NCI-H2029 (cell line): ENCODE data around the gene ATRNL1.

Source experiments
- DNase-seq: peaks from one replicate; lab custom pipeline; 2025; lab: John Stamatoyannopoulos, UW

Gene ATRNL1

DNA sequence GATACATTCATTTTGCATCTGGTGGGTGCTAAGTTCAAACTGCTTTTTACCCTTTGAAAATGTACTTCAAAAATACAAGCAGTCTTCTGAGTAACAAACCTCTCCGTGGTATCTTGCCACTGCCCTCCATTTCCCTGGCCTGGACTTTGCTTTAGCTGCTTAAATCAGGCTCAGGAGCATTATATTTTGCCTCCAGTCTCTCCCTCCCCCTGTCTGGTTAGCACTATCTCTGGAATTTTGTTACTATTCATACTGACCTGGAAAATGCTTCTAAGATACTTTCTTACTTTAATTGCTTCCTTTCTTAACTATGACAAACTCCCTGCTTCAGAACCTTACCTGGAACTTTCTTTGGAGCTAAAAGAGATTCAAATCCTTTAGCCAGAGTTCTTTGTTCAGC, 810.0 kb downstream of the ATRNL1 start:
- no peak for DNase-seq

DNA sequence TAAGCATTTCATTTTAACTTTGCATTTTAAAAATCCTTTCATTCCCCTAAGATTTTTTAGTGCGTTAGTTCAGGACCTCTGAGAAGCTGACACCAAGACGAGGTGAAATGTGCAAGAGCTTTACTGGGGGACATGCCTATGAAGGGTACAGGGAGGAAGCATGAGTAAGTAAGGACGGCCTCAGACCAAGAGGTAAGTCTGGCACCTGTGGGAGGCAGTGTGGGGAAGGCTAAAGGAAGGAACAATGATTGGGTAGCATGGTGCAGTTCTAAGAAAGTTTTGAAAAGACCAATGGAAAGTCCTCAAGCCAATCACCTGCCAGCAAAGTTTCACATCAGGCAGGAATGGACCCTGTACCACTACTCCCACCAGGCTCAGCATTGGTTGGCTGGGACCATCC, 810.7 kb downstream of the ATRNL1 start:
- no peak for DNase-seq

DNA sequence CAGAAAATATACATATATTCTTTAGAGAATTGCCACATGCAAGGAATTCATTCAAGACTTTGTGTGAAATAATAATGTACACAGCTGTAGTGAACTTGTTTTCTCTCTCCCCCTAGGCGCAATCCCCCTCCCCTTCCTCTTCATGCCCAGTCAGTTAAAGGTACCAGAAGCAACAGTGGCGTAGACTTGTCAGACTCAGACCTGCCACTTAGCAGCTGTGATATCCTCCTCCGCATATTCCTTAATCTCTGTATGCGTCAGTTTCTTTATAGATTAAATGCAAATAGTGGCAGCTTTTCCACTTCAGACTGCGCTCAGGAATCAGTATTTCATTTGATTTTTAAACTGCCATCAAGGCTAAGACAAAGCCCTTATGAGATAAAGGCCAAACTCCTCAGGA, 815.9 kb downstream of the ATRNL1 start:
- no peak for DNase-seq

DNA sequence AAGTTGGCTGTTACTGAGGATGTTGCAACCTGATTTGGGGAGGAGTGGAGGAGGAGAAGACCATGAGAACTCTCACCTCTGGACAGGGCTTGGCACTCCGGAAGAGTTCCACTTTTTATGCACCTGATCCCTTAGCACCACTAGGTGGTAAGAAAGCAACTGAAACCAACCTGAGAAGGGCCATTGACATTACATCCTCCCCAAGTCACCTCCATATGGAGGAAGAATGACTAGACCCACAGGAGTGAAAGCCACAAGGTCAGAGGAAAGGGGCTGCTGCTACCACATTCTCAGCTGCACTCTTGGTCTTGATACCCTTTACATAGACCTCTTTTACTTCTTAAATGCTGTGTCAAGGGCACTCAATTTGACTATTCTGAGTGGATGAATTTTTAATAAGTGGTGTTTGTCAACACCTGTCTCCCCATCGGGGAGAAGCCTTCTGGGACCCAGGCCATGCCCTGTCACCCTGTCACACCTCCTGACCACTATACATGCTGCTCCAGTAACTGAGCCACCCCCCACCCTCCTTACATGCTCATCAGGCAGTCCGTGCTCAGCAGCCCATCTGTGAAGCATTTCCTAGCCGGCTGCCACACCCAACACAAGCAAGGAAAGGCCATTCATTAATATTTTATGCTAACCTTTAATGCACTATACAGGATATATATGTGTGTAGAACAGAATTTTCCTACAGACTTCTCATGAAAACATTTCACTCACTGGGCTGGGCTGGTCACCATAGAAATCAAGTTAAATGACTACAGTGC, 817.0 kb downstream of the ATRNL1 start:
- DNase-seq: no peak

DNA sequence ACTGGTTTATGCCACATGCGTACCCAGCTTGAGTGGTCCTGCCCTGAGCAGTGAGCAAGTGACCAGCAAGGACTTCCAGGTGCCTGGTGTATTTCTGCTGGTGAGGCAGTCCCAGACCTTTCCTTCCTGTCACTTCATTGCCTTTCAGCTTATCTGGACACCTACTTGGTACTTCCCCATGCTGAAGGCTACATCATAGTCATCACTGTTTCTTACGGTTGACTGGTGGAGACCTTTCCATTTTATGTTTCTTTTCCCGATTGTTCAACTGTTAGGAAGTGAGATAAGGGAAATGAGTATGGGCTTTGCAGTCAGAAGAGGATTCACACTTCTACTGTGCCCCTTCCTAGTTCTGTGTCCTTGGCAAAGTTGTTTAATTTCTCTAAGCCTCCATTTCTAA, 821.3 kb downstream of the ATRNL1 start:
- no peak for DNase-seq

DNA sequence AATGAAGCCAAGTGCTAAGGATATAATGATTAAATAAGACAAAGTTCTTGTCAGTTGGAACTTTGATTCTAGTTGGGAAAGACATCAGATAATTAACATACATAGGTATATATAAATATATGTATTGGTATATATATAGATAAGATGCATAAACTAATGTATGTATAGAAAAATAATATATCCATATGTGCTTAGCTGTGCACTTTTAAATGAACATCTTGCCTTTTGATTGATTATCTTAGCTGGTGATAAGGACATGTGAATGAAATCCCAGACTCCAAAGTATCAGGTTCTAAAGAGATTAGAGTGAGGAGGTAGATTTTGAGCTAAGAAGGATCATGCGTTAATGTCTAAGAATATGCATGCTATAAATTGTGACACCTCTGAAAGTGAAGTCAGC, 822.3 kb downstream of the ATRNL1 start:
- DNase-seq: no peak

DNA sequence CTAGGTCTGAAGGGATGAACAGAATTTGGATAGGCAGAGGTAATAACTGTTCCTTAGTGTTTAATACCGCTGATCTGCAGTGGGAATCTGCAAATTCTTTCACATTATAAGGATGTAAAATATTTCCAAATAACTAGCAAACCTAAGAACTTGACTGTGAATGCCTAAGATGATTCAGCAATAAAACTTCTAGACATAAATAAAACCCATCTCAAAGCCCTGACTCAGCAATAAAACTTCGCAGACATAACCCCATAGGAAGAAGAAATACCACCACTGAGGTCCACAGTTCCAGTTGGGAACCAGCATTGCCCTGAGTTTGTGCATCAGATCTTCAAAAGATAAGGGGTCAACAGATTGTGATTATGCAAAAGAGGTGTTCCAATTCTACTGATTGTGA, 825.6 kb downstream of the ATRNL1 start:
- no peak for DNase-seq

DNA sequence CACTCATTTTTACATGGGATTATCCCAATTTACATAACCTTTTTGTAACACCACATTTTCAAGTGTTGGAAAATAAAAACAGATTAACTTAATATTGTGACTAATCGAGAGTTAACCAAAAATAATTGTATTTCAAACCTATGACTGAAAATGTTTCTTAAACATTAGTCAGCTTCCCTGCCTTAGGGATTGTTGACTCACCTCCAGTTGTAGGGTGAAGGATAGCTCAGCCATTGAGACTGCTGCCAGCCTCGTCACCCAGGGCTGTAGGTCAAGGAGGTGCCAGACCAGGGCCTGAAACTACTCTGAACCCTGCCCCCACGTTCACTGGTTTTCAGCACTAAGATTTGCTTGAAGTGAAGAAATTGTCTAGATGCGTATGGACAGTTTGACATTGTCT, 828.6 kb downstream of the ATRNL1 start:
- no peak for DNase-seq

DNA sequence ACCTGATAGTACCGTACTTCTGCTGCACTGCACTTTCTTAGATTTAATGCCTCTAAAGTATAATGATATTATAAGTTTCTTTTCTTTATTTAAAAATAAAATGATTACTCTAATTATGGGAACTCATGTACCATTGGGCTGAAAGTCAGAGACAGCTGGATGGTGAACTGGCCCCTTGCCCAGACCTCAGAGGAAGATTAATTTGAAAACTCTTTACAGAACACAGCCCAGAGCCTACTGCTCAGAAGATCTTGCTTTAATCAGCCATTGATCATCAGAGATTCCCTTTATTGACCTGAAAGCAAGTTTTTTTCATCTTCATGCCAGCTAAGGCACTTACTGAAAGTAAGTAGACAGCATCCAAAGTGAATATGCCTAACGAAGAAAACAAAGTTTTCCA, 838.1 kb downstream of the ATRNL1 start:
- DNase-seq: no peak

DNA sequence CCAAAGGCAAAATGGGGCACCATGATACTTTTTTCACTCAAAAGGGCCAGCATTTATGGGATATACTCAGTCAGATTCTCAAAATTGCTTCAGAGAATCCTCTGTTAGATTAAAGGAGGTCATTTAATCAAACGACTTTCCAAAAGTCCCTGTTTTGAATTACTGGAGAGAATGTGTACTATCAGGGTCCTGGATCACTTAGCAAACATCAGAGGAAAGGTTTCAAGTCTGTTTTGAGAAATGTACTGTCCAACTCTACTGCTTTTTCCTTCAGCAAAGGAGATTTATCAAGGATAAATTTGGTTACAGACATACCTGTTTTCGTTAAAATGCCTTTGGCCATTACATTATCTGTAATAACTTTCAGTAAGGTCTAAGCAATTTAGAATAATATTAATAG, 838.9 kb downstream of the ATRNL1 start:
- no peak for DNase-seq

DNA sequence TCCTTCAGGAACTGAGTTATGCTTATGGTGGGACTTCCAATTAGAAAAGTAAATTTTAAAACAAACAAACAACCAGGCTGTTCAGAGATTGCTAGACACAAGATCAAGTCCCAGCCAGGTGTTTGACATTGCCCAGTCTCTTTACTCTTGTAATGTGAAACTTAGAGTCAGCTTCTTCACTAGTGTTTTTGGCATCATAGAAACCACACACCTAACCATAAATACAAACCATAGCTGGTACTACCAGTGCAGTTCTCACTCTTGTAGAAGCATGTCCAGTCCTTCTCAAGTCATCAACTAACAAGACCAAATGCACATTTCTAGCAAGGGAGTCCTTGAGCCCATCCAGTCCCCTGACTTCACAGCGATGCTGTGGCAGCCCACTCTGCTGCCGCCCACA, 839.9 kb downstream of the ATRNL1 start:
- no peak for DNase-seq

DNA sequence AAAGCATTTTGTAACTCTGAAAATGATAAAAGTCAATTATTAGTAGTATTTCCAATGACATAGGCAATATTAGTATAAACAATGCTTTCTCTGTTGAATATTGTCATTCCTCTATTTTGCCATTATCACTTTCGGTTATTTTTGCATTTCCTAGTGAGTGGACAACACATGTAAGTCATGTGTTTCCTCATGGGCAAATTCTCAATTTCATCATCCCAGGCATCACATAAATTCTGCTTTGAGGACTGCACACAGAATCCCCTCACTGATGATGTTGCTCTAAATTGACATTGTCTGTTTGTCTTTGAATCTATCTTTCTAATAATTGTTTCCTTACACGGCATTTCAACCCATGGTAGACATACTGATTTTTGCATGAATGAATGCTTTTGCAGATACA, 842.6 kb downstream of the ATRNL1 start:
- no peak for DNase-seq

DNA sequence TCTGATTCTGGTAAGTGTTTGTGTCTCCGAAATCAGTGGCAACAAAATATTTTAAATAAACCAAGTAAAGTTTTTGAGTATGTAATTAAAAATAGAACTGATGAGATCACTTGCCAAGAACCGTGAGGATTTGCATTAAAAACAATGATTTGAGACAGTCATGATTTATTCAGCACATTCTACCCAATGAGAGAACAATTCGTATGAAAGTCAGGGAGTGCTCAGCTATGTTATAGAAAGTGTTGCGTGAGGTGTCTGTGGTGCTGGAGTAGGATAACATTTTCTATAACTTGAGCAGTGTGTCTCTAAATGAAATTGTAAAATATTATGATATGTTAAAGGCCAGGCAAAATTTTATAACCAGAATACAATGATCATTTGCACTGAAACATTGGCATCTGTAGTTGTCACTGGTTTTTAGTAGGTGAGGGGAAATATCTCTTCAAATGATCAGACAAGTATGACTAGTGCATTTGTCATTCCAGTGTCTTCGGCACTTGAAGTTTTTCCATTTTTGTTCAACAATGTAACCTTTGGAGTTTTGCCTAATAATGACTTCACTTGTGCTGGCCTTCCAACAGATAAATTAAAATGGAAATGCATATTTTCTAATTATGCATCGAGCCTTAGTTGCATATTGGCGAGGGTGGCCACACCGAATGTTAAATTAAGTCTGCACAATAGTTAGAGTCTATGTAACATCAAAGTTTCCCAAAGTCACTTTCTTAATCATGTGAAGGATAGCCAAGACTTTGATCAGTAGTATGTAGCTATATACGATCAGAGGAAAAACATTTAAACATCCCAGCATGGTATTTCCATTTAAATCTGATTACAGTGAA, 844.0 kb downstream of the ATRNL1 start:
- no peak for DNase-seq

DNA sequence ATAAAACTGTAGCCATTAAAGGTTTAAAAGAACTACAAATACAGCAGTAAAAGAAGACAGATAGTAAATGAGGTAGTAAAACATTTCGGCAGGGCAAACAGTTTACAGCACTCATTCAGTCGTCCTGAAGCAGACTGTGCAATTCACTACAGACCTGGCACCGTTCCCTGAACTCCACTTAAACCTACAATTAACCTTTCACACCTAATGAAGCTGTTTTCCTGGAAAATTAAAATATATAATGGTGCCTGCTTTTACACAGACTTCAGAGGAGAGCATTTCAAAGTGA, 844.5 kb downstream of the ATRNL1 start:
- DNase-seq: no peak

DNA sequence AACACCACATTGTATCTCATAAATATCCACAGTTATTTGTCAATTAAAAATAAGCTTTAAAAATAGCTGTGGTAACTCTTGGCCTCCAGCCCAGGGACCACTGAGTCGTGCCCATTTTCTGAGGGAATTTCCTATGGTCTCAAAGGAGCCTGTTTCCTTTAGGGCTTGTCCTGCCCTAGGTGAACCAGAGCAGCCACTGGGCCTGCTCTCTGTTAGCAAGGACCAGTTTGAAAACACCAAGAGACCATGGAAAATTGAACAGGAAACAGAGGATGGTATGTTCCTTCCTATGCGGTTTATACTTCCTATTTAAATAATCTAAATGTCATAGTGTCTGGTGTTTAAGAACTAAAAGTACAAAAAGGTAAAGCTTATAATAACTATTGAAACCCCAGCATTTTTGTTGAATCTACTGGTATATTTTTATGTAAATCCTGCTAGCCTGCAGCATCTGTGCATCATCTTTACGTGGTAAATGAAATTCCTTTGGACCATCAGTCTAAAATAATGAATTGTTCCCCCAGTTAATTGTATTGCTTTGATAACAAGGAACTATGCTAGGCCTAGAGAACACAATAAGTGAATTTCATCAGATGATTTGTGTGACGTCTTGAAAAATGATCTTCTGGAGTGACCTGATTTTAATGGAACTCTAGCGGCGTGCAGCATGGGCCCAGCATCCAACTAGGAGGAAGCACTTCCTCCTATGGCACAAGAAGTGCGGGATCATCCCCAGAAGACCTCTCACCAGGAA, 846.1 kb downstream of the ATRNL1 start:
- no peak for DNase-seq

DNA sequence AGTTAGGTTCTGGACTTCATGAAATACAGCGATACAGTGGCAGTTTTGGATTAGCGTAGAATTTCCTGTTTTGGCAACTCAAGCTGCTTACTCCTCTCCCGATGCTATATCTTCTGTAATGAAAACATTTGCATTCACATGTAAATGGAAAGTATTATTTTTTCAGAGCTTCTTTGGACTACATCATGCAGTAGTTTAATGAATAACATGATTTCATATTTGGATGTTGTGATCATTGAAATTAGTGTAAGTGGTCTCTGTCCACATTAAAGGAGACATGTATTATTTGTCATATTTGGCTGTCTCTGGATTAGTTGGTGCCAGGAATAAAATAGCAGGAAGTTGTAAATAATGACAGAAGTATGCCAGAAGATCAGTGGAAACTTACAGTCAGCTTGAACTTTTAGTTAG, 848.2 kb downstream of the ATRNL1 start:
- no peak for DNase-seq

DNA sequence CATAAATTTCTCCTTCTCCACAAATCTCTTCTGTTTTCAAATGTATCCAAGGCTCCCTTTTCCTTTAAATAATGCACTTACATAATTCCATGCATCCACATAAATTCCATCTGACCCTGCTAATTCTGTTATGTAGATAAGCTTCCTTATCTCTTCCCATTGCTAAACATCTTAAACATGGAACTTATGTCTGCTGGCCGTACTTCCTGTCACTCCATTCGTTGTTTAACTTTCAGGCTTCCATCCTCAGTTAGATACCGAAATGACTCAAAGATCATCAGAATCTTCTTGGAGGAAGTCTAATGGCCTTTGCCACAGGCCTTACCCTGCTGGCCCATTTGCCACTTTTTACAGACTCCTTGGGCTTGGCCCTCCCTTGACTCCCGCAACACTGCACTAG, 848.9 kb downstream of the ATRNL1 start:
- no peak for DNase-seq

DNA sequence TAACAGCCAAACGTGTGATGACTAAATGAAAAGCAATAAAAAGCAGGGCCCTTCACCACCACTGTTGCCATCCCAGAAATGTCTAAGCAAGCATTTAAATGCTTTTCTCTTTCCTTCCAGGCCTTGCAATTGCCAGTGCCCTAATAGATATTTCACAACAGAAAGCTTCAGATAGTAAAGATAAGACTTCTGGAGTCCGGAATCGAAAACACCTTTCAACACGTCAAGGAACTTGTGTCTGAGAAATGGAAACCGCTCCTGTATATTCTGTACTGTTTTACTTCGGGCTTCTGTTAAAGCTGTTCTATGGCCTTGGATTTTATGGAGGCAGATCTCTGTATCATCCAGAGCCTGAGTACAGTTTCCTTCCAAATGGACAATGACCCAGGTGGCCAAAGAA, 851.4 kb downstream of the ATRNL1 start:
- no peak for DNase-seq

DNA sequence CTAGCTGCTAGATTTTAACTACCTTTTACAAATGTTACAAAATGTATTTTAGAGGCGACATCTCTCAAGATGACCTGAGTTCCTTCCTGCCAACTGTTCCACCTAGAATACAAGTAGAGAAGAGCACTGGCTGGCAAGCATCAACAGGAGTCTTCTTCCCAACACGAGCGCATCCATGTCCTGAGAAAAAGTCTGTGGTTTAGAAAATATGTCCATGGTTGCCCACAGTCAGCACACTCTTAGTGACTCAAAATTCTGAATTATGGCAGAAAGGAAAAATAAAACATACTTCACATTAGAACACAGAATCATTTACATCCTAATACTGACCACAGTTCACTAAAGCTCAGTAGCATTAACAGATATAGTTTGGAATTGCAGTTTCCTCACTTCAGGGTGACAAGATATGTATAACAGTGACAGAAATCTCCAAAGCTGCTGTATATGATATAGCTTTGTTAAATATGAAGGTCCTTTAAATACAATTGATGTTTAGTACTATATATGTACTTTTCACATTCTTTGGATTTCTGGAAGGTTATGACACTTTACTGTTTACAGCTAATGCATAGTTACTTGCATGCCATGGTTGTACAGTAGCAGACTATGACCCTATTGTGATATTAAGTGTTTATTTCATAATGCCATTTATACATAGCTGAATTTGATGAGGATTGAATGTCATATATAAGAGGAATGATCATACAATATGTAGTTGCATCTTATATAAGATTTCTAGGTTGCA, 852.7 kb downstream of the ATRNL1 start:
- no peak for DNase-seq

DNA sequence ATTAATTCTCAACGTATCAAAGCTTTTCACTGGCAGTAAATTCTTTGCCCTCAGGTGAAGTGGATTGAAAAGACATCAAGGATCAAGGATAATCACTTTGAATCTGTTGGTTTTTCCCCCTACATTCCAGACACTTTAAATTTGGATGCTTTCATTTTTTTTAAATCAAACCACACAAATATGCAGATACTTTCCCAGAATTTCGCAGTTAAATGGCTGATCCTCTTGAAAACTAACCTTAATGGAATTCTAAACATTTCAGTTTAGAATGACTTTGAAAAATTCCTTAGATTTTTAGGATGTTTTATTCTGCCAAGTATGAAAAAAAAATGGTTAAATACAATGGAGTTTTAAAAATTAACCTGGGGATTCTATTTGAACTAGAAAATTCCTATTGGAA, 853.9 kb downstream of the ATRNL1 start:
- DNase-seq: no peak

DNA sequence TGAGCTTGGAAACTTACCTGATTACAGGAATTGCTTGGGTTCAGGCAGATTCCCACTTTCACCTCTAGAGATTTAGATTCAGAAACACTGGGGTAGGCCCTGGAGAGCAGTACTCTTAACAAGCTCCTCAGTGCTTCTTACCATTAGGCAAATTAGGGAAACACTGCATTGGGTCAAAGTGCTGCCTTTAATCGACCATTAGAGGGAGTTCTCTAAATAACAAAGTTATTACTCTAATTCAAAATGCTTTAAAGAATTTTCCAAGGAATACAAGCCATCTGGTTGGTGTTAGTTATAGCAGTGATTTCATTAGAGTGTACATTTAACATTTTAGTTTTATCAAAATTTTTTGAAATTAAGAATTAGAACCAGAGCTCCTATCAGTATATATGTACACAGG, 855.3 kb downstream of the ATRNL1 start:
- no peak for DNase-seq

DNA sequence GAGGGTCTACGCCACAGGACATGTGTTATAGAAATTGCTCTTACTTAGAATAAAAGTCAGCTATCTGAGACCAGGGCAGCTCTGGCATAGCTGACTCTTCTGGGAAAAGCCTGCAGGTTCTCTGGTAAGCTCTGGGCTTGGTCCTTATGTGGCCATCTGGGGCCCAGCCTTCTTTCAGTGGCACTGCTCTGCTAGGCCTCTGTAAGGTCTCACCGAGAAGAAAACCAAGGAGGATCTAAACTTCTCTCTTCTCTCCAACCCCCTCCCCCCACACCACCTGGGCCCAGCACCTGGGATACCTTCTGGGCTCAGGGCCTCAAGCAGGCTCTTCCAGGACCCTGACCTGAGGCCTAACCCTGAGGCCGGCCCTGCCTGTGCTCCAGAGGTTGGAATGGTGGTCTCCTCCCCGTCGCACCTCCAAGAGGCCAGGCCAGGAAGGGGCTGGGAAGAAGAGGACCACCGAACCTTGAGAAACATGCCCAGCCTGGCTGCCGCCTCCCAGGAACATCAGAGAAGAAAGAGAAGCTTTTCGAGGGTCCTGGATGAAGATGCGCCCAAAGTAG, 856.2 kb downstream of the ATRNL1 start:
- DNase-seq: no peak
